Measurements from ENCODE around the gene FAM117A.

DNA sequence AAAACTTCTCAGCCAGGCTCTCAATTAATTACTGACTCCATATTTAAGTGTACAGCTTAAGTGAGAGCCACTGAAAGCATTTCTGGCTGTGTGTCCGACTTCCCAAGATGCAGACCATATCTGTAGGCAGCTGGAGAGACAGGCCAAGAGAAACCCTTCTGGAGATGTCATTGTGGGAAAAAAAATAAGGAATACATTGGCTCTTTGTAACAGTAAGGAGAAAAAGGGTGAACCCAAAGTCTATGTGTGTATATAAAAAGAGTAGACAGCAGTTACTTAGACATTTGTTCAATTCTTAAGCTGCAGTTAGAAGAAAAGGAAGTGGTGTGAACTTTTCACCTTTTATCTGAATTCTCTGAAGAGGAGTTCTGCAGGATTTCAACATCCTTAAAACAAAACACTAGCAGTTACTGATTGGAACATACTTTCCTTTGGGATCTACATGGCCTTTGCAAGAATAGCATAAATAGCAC is 21.7 kb downstream of the FAM117A start:
- TF ChIP-seq, protein P1, sequence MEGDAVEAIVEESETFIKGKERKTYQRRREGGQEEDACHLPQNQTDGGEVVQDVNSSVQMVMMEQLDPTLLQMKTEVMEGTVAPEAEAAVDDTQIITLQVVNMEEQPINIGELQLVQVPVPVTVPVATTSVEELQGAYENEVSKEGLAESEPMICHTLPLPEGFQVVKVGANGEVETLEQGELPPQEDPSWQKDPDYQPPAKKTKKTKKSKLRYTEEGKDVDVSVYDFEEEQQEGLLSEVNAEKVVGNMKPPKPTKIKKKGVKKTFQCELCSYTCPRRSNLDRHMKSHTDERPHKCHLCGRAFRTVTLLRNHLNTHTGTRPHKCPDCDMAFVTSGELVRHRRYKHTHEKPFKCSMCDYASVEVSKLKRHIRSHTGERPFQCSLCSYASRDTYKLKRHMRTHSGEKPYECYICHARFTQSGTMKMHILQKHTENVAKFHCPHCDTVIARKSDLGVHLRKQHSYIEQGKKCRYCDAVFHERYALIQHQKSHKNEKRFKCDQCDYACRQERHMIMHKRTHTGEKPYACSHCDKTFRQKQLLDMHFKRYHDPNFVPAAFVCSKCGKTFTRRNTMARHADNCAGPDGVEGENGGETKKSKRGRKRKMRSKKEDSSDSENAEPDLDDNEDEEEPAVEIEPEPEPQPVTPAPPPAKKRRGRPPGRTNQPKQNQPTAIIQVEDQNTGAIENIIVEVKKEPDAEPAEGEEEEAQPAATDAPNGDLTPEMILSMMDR (IDR thresholded peaks at IDR 0.05), result no peak
- no peak for TF ChIP-seq POLR2A (IDR thresholded peaks at IDR 0.05)

Data from lower leg skin (tissue), 3 donors.